ENCODE measurements around the gene ZMYND15. TPM values are rescaled to one million over a fixed set of nuclear protein-coding genes. Genes with fewer than 3 reads are reported as not detected.

ZMYND15 gene
- polyA plus RNA-seq, 1 donor, result 0.97 TPM

- DNase-seq, result no peak
Observed at GRCh38 chr17:4742629-4743028, 3.0 kb downstream of the ZMYND15 start.

GRCh38 chr17:4743216-4743615 is 3.6 kb downstream of the ZMYND15 start:
- DNase-seq, result no peak

DNA sequence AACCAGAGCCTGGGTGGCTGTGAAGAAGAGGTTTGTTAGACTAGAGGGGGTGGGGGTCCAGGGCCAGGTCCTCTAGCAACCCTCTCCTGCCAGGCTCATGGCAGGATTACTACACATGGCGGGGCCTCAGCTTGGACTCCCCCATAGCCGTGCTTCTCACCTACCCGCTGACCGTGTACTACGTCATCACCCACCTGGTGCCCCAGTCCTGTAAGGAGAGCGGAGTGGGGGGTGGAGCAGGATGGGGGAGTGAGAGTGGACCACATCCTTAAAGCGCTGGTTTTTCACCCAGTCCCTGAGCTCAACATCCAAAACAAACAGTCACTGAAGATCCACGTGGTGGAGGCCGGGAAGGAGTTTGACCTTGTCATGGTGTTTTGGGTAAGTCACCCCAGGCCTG is 4.3 kb downstream of the ZMYND15 start:
- no peak for DNase-seq

DNA sequence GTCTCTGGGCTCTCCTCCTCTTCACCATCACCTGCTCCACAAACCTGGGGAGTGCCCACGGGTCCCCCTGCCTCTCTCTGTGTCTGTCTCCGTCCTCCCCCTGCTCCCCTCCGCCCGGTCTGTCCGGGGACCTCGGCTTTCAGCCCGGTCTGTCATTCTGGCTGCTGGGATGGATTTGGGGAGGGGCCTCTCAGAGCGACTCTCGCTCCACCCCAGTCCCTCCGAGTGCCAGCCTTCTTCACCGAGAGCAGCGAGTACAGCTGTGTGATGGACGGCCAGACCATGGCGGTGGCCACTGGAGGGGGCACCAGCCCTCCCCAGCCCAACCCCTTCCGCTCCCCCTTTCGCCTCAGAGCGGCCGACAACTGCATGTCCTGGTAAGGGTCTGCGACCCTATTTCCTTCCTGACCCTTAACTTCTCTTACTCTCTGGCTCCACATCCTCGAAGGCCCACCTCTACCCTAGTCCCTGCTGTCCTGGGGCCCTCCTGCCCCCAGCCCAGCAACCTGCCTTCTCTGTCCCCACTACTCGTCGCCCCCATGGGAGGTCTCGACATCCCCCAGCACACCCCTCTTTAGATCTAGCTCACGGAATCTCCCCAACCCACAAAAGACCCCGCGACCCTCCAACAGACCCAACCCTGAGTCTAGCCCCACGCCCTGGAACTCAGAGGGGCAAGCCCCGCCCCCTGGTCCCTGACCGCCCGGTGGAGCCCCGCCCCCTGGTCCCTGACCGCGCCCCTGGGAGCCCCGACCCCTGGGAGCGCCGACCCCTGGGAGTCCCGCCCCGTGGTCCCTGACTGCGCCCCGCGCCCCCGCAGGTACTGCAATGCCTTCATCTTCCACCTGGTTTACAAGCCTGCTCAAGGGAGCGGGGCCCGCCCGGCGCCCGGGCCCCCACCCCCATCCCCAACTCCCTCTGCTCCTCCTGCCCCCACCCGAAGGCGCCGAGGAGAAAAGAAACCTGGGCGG is 5.7 kb downstream of the ZMYND15 start:
- DNase-seq, result no peak

GRCh38 chr17:4747847-4748246 is 8.2 kb downstream of the ZMYND15 start:
- DNase-seq, result no peak

DNA sequence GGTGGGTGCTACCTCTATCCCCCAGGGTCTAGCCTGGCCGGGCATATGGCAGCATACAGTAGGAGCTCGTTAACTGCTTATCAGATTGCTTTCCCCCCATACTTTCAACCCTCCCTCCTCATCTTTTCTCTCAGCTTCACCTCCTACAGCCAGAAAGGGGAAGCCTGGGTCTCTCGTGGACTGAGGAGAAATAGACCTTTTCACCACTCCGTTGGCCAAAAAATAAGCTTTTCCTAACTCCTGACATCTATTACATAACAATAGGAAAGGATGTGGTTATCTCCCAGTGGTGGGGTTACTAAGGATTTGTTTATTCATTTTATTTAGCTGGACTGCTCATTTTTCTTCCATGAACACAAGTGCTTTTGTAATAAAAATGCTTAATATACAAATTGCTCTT is 9.1 kb downstream of the ZMYND15 start:
- DNase-seq, result no peak

DNA sequence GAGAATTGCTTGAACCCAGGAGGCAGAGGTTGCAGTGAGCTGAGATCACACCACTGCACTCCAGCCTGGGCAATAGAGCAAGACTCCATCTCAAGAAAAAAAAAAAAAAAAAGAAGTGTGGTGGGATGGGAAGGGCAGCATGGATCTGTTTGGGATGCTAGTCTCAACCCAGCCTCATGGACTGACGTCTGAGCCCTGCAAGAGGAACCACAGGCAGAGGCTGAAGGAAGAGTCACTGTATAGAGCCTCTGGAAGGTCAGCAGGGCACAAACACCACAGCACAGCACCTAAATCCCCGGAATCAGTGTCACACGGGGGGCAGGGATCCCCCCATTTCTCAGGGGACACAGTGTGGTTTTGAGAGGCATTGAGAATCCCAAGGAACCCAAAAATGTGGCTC is 11.0 kb downstream of the ZMYND15 start:
- DNase-seq, result no peak

DNA sequence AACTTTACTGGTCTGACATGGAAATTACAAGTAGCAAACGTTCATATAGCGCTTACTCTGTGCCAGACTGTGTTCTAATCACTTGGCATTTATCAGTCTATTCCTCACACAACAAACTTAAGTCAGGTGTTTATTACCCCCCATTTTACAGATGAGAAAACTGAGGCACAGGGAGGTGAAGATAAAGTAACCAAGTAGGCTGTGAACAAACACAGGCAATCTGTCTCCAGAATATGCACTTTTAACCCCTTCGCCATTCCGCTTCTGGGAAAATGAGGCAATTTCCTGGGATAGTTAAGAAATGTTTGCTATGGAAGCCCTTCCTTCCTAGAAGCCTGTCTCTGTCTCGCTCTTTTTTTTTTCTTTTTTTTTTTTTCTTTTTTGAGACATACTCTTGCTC is 12.3 kb downstream of the ZMYND15 start:
- no peak for DNase-seq

DNA sequence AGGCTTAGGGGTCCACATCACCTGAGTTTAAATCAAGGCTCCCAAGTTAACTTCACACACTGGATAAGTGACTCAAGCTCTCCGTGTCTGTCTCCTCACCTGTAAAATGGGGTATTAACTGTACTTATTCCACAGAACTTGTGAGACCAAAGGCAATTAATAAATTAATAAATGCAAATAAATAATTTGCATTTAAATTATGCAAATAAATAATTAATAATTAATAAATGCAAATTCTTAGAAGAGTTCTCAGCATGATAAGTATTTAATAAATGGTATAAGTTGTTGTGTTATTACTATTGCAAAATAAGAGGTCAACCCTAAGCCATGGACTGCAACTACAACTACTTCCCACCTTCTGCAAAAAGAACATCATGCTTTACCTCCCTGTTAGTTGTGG is 13.8 kb downstream of the ZMYND15 start:
- DNase-seq, result no peak

DNA sequence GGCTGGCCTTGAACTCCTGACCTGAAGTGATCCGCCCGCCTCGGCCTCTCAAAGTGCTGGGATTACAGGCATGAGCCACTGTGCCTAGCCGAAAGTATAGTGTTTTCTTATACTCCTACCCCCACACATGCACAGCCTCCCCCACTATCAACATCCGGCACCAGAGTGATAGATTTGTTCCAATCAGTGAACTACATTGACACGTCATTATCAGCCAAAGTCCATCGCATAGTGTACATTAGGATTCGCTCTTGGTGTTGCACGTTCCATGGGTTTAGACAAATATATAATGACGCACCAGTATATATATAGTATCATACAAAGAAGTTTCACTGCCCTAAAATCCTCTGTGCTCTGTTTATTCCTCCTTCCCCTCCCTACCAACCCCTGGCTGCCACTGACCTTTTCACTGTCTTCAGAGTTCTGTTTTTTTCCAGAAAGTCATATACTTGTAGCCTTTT is 20.2 kb downstream of the ZMYND15 start:
- DNase-seq, result no peak

- no peak for DNase-seq
Observed at GRCh38 chr17:4764595-4764994, 25.0 kb downstream of the ZMYND15 start.

DNA sequence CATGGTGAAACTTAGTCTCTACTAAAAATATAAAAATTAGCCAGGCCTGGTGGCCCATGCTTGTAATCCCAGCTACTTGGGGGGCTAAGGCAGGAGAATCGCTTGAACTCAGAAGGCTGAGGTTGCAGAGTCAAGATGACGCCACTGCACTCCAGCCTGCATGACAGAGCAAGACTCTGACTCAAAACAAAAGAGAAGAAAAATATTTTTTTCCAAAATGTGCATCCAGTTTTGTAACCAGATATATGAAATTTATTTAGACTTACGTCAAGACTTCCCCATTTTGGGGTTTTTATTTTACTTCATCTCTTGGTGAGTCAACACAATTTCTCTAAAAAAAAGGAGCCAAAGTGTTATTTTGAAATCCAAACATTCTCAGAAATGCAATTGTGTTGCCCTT is 26.6 kb downstream of the ZMYND15 start:
- no peak for DNase-seq

DNA sequence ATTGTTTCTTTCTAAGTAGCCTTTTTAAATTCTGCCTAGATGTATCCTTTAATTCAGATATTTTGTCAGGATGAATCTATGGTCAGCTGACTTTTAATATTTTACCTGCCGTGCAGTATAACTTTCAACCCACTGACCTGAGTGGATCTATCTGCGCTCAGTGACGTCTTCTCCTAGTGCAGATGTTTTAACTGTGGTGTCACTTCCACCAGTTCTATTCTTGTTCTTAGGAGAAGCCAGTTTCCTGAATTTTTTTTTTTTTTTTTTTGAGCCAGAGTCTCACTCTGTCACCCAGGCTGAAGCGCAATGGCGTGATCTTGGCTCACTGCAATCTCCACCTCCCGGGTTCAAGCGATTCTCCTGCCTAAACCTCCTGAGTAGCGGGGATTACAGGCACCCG is 27.1 kb downstream of the ZMYND15 start:
- DNase-seq, result no peak

- DNase-seq, result no peak
Observed at GRCh38 chr17:4768298-4768697, 28.7 kb downstream of the ZMYND15 start.

DNA sequence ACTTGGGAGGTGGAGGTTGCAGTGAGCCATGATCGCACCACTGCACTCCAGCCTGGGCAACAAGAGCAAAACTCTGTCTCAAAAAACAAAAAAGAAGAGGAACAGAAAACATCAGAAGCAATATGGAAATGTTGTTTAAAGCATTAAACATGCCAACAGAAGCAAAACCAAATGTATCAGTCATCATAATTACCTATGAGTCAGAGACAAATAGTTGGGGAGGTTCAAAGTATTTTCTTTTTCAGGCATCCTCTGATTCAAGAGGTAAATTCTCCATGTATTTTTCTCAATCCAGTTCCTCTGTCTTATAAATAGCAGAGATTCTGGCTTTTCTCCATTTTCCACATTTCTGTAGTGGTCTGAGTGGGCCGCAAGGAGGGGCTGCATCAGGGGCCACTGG is 30.0 kb downstream of the ZMYND15 start:
- DNase-seq, result no peak

GRCh38 chr17:4771519-4772234 is 32.0 kb downstream of the ZMYND15 start, which contains the start of gene TM4SF5:
TSS of gene TM4SF5 (plus strand) at chr17:4771886. CDS start at chr17:4771923, 37 bp downstream.
- no peak for DNase-seq

DNA sequence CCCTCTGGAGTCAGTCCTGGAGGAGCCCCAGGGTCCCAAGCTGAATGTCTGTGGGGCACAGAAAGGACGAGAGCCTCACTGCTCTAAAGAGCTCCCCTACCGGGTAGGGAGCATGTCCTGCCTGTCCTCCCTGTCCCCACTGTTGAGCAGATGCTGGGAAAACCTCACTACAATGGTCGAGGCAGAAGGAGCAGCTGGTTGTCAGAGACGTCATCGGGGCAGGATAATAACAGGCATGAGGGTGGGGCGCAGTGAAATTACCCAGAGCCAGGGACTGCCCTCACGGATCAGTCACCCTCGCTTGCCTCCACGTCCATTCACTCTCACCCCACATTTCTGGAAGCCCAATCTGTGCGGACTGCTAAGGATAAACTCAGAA is 32.6 kb downstream of the ZMYND15 start:
- DNase-seq, result no peak

- no peak for DNase-seq
Observed at GRCh38 chr17:4777969-4778760, 38.5 kb downstream of the ZMYND15 start.

GRCh38 chr17:4780325-4780955 is 40.8 kb downstream of the ZMYND15 start:
- no peak for DNase-seq

DNA sequence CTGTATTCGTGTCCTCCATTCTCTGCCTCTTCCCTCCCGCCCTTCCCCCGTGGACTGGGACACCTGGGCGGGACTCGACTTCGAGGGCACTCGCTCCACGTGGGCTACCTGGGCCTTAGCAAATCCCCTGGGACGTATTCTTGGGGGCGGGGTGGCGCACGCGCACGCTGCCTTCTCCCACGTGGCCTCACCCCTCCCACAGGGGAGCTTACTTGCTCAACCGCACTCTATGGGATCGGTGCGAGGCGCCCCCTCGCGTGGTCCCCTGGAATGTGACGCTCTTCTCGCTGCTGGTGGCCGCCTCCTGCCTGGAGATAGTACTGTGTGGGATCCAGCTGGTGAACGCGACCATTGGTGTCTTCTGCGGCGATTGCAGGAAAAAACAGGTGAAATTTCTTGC is 43.0 kb downstream of the ZMYND15 start:
- DNase-seq, result no peak

DNA sequence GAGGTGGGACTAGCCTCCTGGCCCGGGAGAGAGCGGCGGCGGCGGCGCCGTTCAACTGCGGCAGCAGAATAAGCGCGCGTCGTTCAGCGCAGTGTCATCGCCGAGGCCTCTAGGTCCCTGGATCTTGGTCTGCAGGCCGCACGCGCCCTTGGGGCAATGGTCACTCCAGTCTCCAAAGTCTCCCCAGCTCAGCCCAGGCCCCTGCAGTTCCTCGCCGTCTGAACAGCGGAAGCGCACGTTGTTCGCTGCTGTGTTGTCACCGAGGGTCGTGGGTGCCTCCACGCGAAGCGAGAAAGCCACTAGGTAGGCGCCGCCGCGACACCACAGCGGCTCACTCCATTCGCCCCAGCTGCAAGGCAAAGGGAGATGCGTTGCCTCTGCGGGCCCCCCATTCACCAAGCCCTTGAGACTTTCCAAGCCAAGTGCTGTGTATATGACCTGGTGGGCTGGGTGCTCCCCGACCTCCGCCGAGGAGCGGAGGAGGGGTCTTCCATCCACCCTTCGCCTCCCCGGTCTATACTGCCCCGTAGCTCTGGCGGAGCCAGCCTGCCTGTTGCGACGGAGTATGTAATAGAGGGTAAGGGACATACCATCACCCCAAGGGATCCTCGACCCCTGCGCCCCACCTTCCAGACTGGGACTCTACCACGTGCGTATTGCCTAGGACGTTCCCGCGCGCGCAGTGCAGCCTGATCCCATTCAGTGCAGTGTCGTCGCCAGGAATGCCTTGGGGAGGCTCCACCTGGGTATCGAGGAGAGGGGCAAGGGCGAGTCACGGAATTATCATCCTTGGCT is 45.9 kb downstream of the ZMYND15 start:
- no peak for DNase-seq
